Thyroid gland (tissue), 4 donors: ENCODE results near the gene C17orf75.
"Not testable (repeated sequence)": the region's sequence is repeated elsewhere in the genome, so short reads cannot be mapped to it uniquely, and the experiment has no call there.

Source experiments
- POLR2A ChIP-seq, 2 donors: fragments of 450-650 bp; IDR thresholded peaks; one replicate each; pipeline ENCODE4 v1.6.1; 2017; ENCODE audit warnings: antibody characterized with exemption in 2 of 2, mild to moderate bottlenecking in 2 of 2, moderate library complexity in 1 of 2
- TF ChIP-seq, protein P1 (sequence below), 6 experiments: fragments of 200-600 bp in 3 of 6; fragments of 450-650 bp in 3 of 6; sonication (generic) in 3 of 6; IDR thresholded peaks; one replicate each; pipeline ENCODE4 v1.5.1; 2016 to 2019; ENCODE audit warnings: antibody characterized with exemption in 6 of 6, mild to moderate bottlenecking in 2 of 6, inconsistent platforms in 1 of 6, moderate library complexity in 1 of 6

DNA sequence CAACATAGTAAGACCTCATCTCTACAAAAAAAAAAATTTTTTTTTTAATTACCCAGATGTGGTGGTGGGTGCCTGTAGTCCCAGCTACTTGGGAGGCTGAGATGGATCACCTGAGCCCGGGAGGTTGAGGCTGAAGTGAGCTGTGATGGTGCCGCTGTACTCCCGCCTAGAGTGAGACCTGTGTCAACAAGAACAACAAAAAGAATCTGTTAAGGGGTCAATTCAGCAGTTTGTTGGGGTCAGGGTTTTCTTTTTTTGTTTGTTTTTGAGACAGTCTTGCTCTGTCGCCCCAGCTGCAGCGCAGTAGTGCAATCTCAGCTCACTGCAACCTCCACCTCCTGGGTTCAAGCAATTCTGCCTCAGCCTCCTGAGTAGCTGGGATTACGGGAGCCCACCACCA lies 21.9 kb downstream of the C17orf75 start:
- TF ChIP-seq, protein P1, sequence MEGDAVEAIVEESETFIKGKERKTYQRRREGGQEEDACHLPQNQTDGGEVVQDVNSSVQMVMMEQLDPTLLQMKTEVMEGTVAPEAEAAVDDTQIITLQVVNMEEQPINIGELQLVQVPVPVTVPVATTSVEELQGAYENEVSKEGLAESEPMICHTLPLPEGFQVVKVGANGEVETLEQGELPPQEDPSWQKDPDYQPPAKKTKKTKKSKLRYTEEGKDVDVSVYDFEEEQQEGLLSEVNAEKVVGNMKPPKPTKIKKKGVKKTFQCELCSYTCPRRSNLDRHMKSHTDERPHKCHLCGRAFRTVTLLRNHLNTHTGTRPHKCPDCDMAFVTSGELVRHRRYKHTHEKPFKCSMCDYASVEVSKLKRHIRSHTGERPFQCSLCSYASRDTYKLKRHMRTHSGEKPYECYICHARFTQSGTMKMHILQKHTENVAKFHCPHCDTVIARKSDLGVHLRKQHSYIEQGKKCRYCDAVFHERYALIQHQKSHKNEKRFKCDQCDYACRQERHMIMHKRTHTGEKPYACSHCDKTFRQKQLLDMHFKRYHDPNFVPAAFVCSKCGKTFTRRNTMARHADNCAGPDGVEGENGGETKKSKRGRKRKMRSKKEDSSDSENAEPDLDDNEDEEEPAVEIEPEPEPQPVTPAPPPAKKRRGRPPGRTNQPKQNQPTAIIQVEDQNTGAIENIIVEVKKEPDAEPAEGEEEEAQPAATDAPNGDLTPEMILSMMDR (IDR thresholded peaks at IDR 0.05), result not testable (repeated sequence)
- not testable (repeated sequence) for TF ChIP-seq POLR2A (IDR thresholded peaks at IDR 0.05)
